ENCODE measurements around the gene BRMS1. TPM values are rescaled to one million over a fixed set of nuclear protein-coding genes. Genes with fewer than 3 reads are reported as not detected.

The BRMS1 gene
- total and polyA plus RNA-seq, 2 donors (not counting 1 experiment from before 2014, with no cell fraction given): 25.7 to 43.9 TPM

DNA sequence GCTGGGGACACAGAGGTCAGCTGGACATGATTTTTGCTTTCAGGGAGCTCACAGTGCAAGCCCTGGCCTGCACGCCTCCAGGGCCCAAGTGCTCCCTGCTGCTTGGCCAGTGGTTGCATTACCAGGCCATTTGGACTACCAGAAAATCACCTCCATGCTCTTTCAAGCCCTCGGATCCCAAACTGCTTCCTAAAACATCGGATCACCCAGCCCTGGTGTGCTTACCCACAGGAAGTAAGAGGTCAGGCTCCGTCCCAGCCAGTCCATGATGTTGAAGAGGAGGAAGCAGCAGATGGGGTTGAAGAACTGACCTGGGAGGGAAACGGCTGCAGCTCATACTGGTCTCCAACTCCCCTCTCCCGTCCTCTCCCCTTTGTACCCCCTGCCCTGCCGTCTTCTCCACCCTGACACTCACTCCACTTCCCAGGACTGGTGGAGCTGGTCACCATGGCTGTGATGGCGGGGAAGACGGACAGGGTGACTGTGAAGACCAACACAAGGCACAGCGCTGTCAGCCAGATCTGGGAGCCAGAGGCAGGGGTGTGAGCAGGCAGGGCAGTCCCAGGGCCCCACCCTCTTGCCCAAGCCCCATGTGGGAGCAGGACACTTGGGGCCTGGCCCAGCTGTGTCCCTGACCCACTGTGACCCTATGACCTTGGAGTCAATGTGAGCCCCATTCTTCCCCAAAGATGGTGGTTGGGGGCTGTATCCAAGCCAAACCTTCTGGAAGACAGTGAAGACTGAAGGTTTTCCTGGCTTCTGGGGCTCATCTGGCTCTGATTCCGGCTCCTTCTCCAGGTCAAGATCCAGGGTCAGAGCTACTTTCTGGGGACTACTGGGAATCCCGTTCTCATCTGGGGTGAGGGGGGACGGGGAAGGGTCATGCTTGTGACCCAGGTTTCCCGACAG, 21.1 kb upstream of the BRMS1 start:
- Histone ChIP-seq H3K27me3 (ENCODE audit: control insufficient read depth, insufficient read depth, low read length) (peaks cover 3% of the 10 kb centered on the region), H3K27ac (ENCODE audit: insufficient read depth, low read length) (no peak overlapping the region), H2AFZ (ENCODE audit: low read length) (no peak overlapping the region), H4K20me1 (ENCODE audit: control insufficient read depth, extremely low read depth, insufficient read depth, low read length) (no peaks in the 10 kb centered on the region), H3K9ac (ENCODE audit: insufficient read depth, low read length) (no peak overlapping the region), H3K36me3 (ENCODE audit: control insufficient read depth, insufficient read depth, low read length) (no peaks in the 10 kb centered on the region), H3K4me1 (ENCODE audit: control insufficient read depth, extremely low read depth, insufficient read depth, low read length) (peaks cover 6% of the 10 kb centered on the region), H3K79me2 (ENCODE audit: control insufficient read depth, insufficient read depth, low read length) (no peaks in the 10 kb centered on the region), H3K9me3 (ENCODE audit: control insufficient read depth, insufficient read depth, low read depth, low read length) (no peaks in the 10 kb centered on the region), H3K4me3 (replicated peaks in 1 of 4; ENCODE audit: control extremely low read depth in 1 of 4, insufficient read depth in 1 of 4, low read depth in 3 of 4, low read length in 4 of 4) (no peak overlapping the region), H3K4me2 (ENCODE audit: extremely low read depth, insufficient read depth, low read length) (no peak overlapping the region)
- DNase-seq (ENCODE audit: low read depth in 2 of 2): no peak
- no peak for TF ChIP-seq EZH2 (IDR thresholded peaks at IDR 0.05; ENCODE audit: low read length, missing control alignments)
- TF ChIP-seq, protein P1, sequence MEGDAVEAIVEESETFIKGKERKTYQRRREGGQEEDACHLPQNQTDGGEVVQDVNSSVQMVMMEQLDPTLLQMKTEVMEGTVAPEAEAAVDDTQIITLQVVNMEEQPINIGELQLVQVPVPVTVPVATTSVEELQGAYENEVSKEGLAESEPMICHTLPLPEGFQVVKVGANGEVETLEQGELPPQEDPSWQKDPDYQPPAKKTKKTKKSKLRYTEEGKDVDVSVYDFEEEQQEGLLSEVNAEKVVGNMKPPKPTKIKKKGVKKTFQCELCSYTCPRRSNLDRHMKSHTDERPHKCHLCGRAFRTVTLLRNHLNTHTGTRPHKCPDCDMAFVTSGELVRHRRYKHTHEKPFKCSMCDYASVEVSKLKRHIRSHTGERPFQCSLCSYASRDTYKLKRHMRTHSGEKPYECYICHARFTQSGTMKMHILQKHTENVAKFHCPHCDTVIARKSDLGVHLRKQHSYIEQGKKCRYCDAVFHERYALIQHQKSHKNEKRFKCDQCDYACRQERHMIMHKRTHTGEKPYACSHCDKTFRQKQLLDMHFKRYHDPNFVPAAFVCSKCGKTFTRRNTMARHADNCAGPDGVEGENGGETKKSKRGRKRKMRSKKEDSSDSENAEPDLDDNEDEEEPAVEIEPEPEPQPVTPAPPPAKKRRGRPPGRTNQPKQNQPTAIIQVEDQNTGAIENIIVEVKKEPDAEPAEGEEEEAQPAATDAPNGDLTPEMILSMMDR (conservative IDR thresholded peaks at IDR 0.05 in 1 of 2, IDR thresholded peaks at IDR 0.05 in 1 of 2; ENCODE audit: low read depth in 1 of 2, low read length in 2 of 2): no peak

- Histone ChIP-seq H3K4me3 (replicated peaks in 1 of 4; ENCODE audit: control extremely low read depth in 1 of 4, insufficient read depth in 1 of 4, low read depth in 3 of 4, low read length in 4 of 4) (no peak overlapping the region), H3K4me1 (ENCODE audit: control insufficient read depth, extremely low read depth, insufficient read depth, low read length) (peaks cover 4% of the 10 kb centered on the region), H3K4me2 (ENCODE audit: extremely low read depth, insufficient read depth, low read length) (no peak overlapping the region), H3K9ac (ENCODE audit: insufficient read depth, low read length) (no peak overlapping the region), H3K9me3 (ENCODE audit: control insufficient read depth, insufficient read depth, low read depth, low read length) (no peaks in the 10 kb centered on the region), H3K27me3 (ENCODE audit: control insufficient read depth, insufficient read depth, low read length) (no peaks in the 10 kb centered on the region), H3K79me2 (ENCODE audit: control insufficient read depth, insufficient read depth, low read length) (no peaks in the 10 kb centered on the region), H2AFZ (ENCODE audit: low read length) (no peak overlapping the region), H3K27ac (ENCODE audit: insufficient read depth, low read length) (no peak overlapping the region), H3K36me3 (ENCODE audit: control insufficient read depth, insufficient read depth, low read length) (no peaks in the 10 kb centered on the region), H4K20me1 (ENCODE audit: control insufficient read depth, extremely low read depth, insufficient read depth, low read length) (no peaks in the 10 kb centered on the region)
- TF ChIP-seq, protein P1 (conservative IDR thresholded peaks at IDR 0.05 in 1 of 2, IDR thresholded peaks at IDR 0.05 in 1 of 2; ENCODE audit: low read depth in 1 of 2, low read length in 2 of 2): no peak
- no peak for TF ChIP-seq EZH2 (IDR thresholded peaks at IDR 0.05; ENCODE audit: low read length, missing control alignments)
- no peak for DNase-seq (ENCODE audit: low read depth in 2 of 2)
These were observed 20.3 kb upstream of the BRMS1 start for GRCh38 chr11:66365166-66365565.

GRCh38 chr11:66363805-66364535, 19.1 kb upstream of the BRMS1 start:
- Histone ChIP-seq H3K27me3 (ENCODE audit: control insufficient read depth, insufficient read depth, low read length) (no peaks in the 10 kb centered on the region), H3K4me3 (replicated peaks in 1 of 4; ENCODE audit: control extremely low read depth in 1 of 4, insufficient read depth in 1 of 4, low read depth in 3 of 4, low read length in 4 of 4) (no peak overlapping the region)
- TF ChIP-seq EZH2 (IDR thresholded peaks at IDR 0.05; ENCODE audit: low read length, missing control alignments): no peak
- TF ChIP-seq, protein P1 (conservative IDR thresholded peaks at IDR 0.05 in 1 of 2, IDR thresholded peaks at IDR 0.05 in 1 of 2; ENCODE audit: low read depth in 1 of 2, low read length in 2 of 2): peak; percentile 43 to 74

More at GRCh38 chr11:66363805-66364535, 19.1 kb upstream of the BRMS1 start:
- no peak overlapping the region for H3K4me2 ChIP-seq (ENCODE audit: extremely low read depth, insufficient read depth, low read length)
- no peak for DNase-seq (ENCODE audit: low read depth in 2 of 2)
- H3K27ac ChIP-seq (ENCODE audit: insufficient read depth, low read length): no peak overlapping the region
- H3K9ac ChIP-seq (ENCODE audit: insufficient read depth, low read length): no peak overlapping the region
- H3K4me1 ChIP-seq (ENCODE audit: control insufficient read depth, extremely low read depth, insufficient read depth, low read length): no peaks in the 10 kb centered on the region
- H3K9me3 ChIP-seq (ENCODE audit: control insufficient read depth, insufficient read depth, low read depth, low read length): no peaks in the 10 kb centered on the region
- H4K20me1 ChIP-seq (ENCODE audit: control insufficient read depth, extremely low read depth, insufficient read depth, low read length): no peaks in the 10 kb centered on the region
- no peaks in the 10 kb centered on the region for H3K79me2 ChIP-seq (ENCODE audit: control insufficient read depth, insufficient read depth, low read length)
- H2AFZ ChIP-seq (ENCODE audit: low read length): no peak overlapping the region
- no peaks in the 10 kb centered on the region for H3K36me3 ChIP-seq (ENCODE audit: control insufficient read depth, insufficient read depth, low read length)
